Measurements from ENCODE around the gene VPREB3. TPM values are rescaled to one million over a fixed set of nuclear protein-coding genes. Genes with fewer than 3 reads are reported as not detected.

The VPREB3 gene
- total and polyA plus RNA-seq, 2 donors (not counting 1 experiment from before 2014, with no cell fraction given): not detected

DNA sequence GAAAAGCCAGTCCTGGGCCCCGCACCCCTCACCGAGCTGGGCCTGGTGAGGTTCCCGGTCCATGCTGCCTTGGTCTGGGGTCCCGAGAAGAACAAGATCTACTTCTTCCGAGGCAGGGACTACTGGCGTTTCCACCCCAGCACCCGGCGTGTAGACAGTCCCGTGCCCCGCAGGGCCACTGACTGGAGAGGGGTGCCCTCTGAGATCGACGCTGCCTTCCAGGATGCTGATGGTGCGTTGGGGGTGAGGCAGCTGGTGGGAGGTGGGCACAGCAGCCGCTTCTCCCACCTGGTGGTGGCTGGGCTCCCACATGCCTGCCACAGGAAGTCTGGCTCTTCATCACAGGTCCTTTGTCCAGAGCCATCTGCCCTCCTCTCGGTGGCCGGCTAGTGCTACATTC, 28.0 kb upstream of the VPREB3 start:
- Histone ChIP-seq H3K27me3 (ENCODE audit: control insufficient read depth, insufficient read depth, low read length) (no peaks in the 10 kb centered on the region), H2AFZ (ENCODE audit: low read length) (no peak overlapping the region), H3K9ac (ENCODE audit: insufficient read depth, low read length) (no peak overlapping the region), H3K79me2 (ENCODE audit: control insufficient read depth, insufficient read depth, low read length) (peaks cover under 1% of the 10 kb centered on the region), H4K20me1 (ENCODE audit: control insufficient read depth, extremely low read depth, insufficient read depth, low read length) (no peaks in the 10 kb centered on the region), H3K36me3 (ENCODE audit: control insufficient read depth, insufficient read depth, low read length) (no peaks in the 10 kb centered on the region), H3K4me1 (ENCODE audit: control insufficient read depth, extremely low read depth, insufficient read depth, low read length) (peaks cover 7% of the 10 kb centered on the region), H3K4me3 (replicated peaks in 1 of 4; ENCODE audit: control extremely low read depth in 1 of 4, insufficient read depth in 1 of 4, low read depth in 3 of 4, low read length in 4 of 4) (no peak overlapping the region), H3K4me2 (ENCODE audit: extremely low read depth, insufficient read depth, low read length) (no peak overlapping the region), H3K27ac (ENCODE audit: insufficient read depth, low read length) (no peak overlapping the region), H3K9me3 (ENCODE audit: control insufficient read depth, insufficient read depth, low read depth, low read length) (no peaks in the 10 kb centered on the region)
- no peak for DNase-seq (ENCODE audit: low read depth in 2 of 2)
- TF ChIP-seq, protein P1, sequence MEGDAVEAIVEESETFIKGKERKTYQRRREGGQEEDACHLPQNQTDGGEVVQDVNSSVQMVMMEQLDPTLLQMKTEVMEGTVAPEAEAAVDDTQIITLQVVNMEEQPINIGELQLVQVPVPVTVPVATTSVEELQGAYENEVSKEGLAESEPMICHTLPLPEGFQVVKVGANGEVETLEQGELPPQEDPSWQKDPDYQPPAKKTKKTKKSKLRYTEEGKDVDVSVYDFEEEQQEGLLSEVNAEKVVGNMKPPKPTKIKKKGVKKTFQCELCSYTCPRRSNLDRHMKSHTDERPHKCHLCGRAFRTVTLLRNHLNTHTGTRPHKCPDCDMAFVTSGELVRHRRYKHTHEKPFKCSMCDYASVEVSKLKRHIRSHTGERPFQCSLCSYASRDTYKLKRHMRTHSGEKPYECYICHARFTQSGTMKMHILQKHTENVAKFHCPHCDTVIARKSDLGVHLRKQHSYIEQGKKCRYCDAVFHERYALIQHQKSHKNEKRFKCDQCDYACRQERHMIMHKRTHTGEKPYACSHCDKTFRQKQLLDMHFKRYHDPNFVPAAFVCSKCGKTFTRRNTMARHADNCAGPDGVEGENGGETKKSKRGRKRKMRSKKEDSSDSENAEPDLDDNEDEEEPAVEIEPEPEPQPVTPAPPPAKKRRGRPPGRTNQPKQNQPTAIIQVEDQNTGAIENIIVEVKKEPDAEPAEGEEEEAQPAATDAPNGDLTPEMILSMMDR (conservative IDR thresholded peaks at IDR 0.05 in 1 of 2, IDR thresholded peaks at IDR 0.05 in 1 of 2; ENCODE audit: low read depth in 1 of 2, low read length in 2 of 2): no peak
- TF ChIP-seq EZH2 (IDR thresholded peaks at IDR 0.05; ENCODE audit: low read length, missing control alignments): no peak

DNA sequence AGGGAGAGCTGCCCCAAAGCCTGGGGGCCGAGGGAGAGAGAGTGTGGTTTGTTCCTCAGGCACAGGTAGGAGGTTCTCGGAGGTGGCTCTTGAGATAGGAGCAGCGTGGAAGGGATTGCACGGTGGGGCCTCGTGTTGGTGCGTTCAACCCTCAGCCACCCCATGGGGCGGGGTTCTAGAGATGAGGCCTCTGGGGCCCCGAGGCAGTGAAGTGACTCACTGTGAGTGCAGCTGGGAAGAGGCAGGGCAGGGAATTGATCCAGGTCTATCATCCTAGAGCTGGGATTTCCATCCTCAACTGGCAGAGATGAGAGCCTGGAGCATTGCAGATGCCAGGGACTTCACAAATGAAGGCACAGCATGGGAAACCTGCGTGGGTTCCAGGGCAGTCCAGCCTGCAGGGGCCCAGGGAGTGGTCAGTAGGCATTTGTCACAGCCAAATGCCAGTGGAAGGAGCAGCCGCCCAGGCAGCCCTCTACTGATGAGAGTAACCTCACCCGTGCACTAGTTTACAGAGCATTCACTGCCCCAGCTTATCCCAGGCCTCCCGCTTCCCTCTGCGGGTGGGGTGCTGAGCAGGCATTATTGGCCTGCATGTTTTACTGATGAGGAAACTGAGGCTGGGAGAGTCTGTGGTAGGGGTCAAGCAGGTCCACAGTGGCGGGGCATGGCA, 27.4 kb upstream of the VPREB3 start:
- Histone ChIP-seq H3K4me1 (ENCODE audit: control insufficient read depth, extremely low read depth, insufficient read depth, low read length) (peaks cover 7% of the 10 kb centered on the region), H3K27me3 (ENCODE audit: control insufficient read depth, insufficient read depth, low read length) (no peaks in the 10 kb centered on the region), H3K4me3 (replicated peaks in 1 of 4; ENCODE audit: control extremely low read depth in 1 of 4, insufficient read depth in 1 of 4, low read depth in 3 of 4, low read length in 4 of 4) (no peak overlapping the region), H2AFZ (ENCODE audit: low read length) (no peak overlapping the region), H3K9ac (ENCODE audit: insufficient read depth, low read length) (no peak overlapping the region), H3K9me3 (ENCODE audit: control insufficient read depth, insufficient read depth, low read depth, low read length) (no peaks in the 10 kb centered on the region), H3K36me3 (ENCODE audit: control insufficient read depth, insufficient read depth, low read length) (no peaks in the 10 kb centered on the region), H3K4me2 (ENCODE audit: extremely low read depth, insufficient read depth, low read length) (no peak overlapping the region), H3K27ac (ENCODE audit: insufficient read depth, low read length) (no peak overlapping the region), H3K79me2 (ENCODE audit: control insufficient read depth, insufficient read depth, low read length) (no peaks in the 10 kb centered on the region), H4K20me1 (ENCODE audit: control insufficient read depth, extremely low read depth, insufficient read depth, low read length) (no peaks in the 10 kb centered on the region)
- TF ChIP-seq EZH2 (IDR thresholded peaks at IDR 0.05; ENCODE audit: low read length, missing control alignments): no peak
- DNase-seq (ENCODE audit: low read depth in 2 of 2): peak; percentile 52 to 59

DNA sequence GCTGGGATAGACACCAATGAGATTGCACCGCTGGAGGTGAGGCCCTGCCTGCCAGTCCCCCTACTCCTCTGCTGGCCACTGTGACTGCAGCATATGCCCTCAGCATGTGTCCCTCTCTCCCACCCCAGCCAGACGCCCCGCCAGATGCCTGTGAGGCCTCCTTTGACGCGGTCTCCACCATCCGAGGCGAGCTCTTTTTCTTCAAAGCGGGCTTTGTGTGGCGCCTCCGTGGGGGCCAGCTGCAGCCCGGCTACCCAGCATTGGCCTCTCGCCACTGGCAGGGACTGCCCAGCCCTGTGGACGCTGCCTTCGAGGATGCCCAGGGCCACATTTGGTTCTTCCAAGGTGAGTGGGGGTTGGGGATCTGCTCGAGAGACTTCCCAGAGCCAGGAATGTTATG, 26.8 kb upstream of the VPREB3 start:
- Histone ChIP-seq H3K4me2 (ENCODE audit: extremely low read depth, insufficient read depth, low read length) (no peak overlapping the region), H3K79me2 (ENCODE audit: control insufficient read depth, insufficient read depth, low read length) (no peaks in the 10 kb centered on the region), H3K9ac (ENCODE audit: insufficient read depth, low read length) (no peak overlapping the region), H3K27me3 (ENCODE audit: control insufficient read depth, insufficient read depth, low read length) (no peaks in the 10 kb centered on the region), H4K20me1 (ENCODE audit: control insufficient read depth, extremely low read depth, insufficient read depth, low read length) (no peaks in the 10 kb centered on the region), H3K36me3 (ENCODE audit: control insufficient read depth, insufficient read depth, low read length) (no peaks in the 10 kb centered on the region), H2AFZ (ENCODE audit: low read length) (no peak overlapping the region), H3K27ac (ENCODE audit: insufficient read depth, low read length) (no peak overlapping the region), H3K4me1 (ENCODE audit: control insufficient read depth, extremely low read depth, insufficient read depth, low read length) (peaks cover 2% of the 10 kb centered on the region), H3K9me3 (ENCODE audit: control insufficient read depth, insufficient read depth, low read depth, low read length) (no peaks in the 10 kb centered on the region), H3K4me3 (replicated peaks in 1 of 4; ENCODE audit: control extremely low read depth in 1 of 4, insufficient read depth in 1 of 4, low read depth in 3 of 4, low read length in 4 of 4) (no peak overlapping the region)
- TF ChIP-seq, protein P1 (conservative IDR thresholded peaks at IDR 0.05 in 1 of 2, IDR thresholded peaks at IDR 0.05 in 1 of 2; ENCODE audit: low read depth in 1 of 2, low read length in 2 of 2): no peak
- TF ChIP-seq EZH2 (IDR thresholded peaks at IDR 0.05; ENCODE audit: low read length, missing control alignments): no peak
- DNase-seq (ENCODE audit: low read depth in 2 of 2): no peak
